HepG2 (cell line): Measurements from ENCODE around the gene SBNO2. TPM values are rescaled to one million over a fixed set of nuclear protein-coding genes. Genes with fewer than 3 reads are reported as not detected.

ENCODE experiments used
- ATAC-seq: fragments of 200-7000 bp; cut with Tn5 transposase; 3 replicates; pipeline ENCODE4 v1.9.1; 2020; ENCODE audit warnings: mild to moderate bottlenecking, moderate library complexity
- BruUV-seq: library from RNA; stranded (reverse); fragments of 400-500 nt; replicated peaks from 2 replicates; lab custom pipeline; 2021; lab: Mats Ljungman, UMichigan
- CTCF ChIA-PET: fragments of 300-600 bp; formaldehyde crosslinking; extraction: SDS; loops from one replicate; lab custom pipeline; 2021; ENCODE audit warnings: low total read pairs, inconsistent platforms, low intra/inter-chr PET ratio; lab: Yijun Ruan, JAX
- POLR2A ChIA-PET: fragments of 350-600 bp; sonication (Branson Sonifier 250); formaldehyde crosslinking; loops from one replicate; lab custom pipeline; 2020; ENCODE audit warnings: antibody characterized with exemption, inconsistent platforms; lab: Yijun Ruan, JAX
- DNase-seq: peaks from one replicate; pipeline ENCODE4 v3.0.0-alpha.2; 2015; ENCODE audit warnings: low spot score
- FAIRE-seq: peaks from 3 replicates; lab custom pipeline; 2011; peaks lifted over from hg19 to GRCh38; lab: Jason Lieb, UNC
- H2AFZ ChIP-seq: one replicate; pipeline ENCODE4 v1.6.1; 2011; ENCODE audit warnings: low read length, inconsistent platforms
- H3K27ac ChIP-seq: fragments of 300-600 bp; 3 replicates; pipeline ENCODE4 v1.8.0; 2011; ENCODE audit warnings: mixed run types, mild to moderate bottlenecking, mixed read lengths, low read length, inconsistent platforms; ENCODE audit not compliant: insufficient read depth; ENCODE audit errors: extremely low read length
- H3K27me3 ChIP-seq, 2 experiments: fragments of 200-600 bp in 1 of 2; 2 replicates in 1 of 2; 3 replicates in 1 of 2; pipeline versions ENCODE4 v1.6.0 to v1.8.0; 2011; ENCODE audit warnings: low read length in 2 of 2, mild to moderate bottlenecking in 2 of 2, moderate library complexity in 2 of 2, inconsistent platforms in 1 of 2; ENCODE audit not compliant: insufficient read depth in 2 of 2, control insufficient read depth in 1 of 2
- H3K36me3 ChIP-seq, 2 experiments: fragments of 200-600 bp in 1 of 2; replicated peaks in 1 of 2; 2 replicates in 1 of 2; 3 replicates in 1 of 2; pipeline versions ENCODE4 v1.5.1 to v1.8.0; 2011; ENCODE audit warnings: low read length in 2 of 2, inconsistent platforms in 1 of 2; ENCODE audit not compliant: insufficient read depth in 2 of 2, control insufficient read depth in 1 of 2
- H3K4me1 ChIP-seq: 2 replicates; pipeline ENCODE4 v1.5.1; 2012; ENCODE audit warnings: low read length, inconsistent platforms; ENCODE audit not compliant: insufficient read depth
- H3K4me2 ChIP-seq: 2 replicates; pipeline ENCODE4 v1.6.0; 2011; ENCODE audit warnings: low read depth, low read length, inconsistent platforms
- H3K4me3 ChIP-seq, 3 experiments: fragments of 200-600 bp in 1 of 3; sonication (generic), shearing (Covaris generic) in 1 of 3; replicated peaks in 1 of 3; 2 replicates each; pipeline ENCODE4 v1.5.1; 2011 to 2016; ENCODE audit warnings: low read length in 3 of 3, inconsistent platforms in 2 of 3, low read depth in 2 of 3, mild to moderate bottlenecking in 2 of 3, control low read depth in 1 of 3, mixed read lengths in 1 of 3; ENCODE audit not compliant: insufficient read depth in 1 of 3
- H3K79me2 ChIP-seq: one replicate; pipeline ENCODE4 v1.6.1; 2011; ENCODE audit warnings: low read length, inconsistent platforms; ENCODE audit not compliant: insufficient read depth
- H3K9ac ChIP-seq: 2 replicates; pipeline ENCODE4 v1.6.0; 2011; ENCODE audit warnings: mild to moderate bottlenecking, low read depth, low read length, inconsistent platforms; ENCODE audit not compliant: insufficient read depth
- H3K9me3 ChIP-seq: 2 replicates; pipeline ENCODE4 v1.5.1; 2012; ENCODE audit warnings: mild to moderate bottlenecking, low read length
- H4K20me1 ChIP-seq: 2 replicates; pipeline ENCODE4 v1.6.0; 2011; ENCODE audit warnings: inconsistent platforms, mild to moderate bottlenecking, low read length, moderate library complexity; ENCODE audit not compliant: insufficient read depth
- CHD2 ChIP-seq: IDR thresholded peaks from 2 replicates; pipeline ENCODE4 v1.6.1; 2011; ENCODE audit warnings: low read depth, low read length, improper control_type of control experiment
- HNF4G ChIP-seq, 2 experiments: sonication (generic) in 1 of 2; formaldehyde crosslinking in 1 of 2; IDR thresholded peaks; 2 replicates each; pipeline versions ENCODE4 v1.4.0 to v1.6.1; 2011 to 2020; ENCODE audit warnings: borderline replicate concordance in 2 of 2, low read depth in 2 of 2, mild to moderate bottlenecking in 2 of 2, low read length in 1 of 2, missing genetic modification reagents in 1 of 2, moderate library complexity in 1 of 2
- HNRNPLL ChIP-seq: fragments of 200-400 bp; formaldehyde crosslinking; IDR thresholded peaks from 2 replicates; pipeline ENCODE4 v1.6.1; 2017; ENCODE audit warnings: mild to moderate bottlenecking, low read depth, low read length; ENCODE audit not compliant: poor library complexity, severe bottlenecking
- ZMYM4 ChIP-seq: sonication (generic); formaldehyde crosslinking; IDR thresholded peaks from 2 replicates; pipeline ENCODE4 v1.8.1; 2023; ENCODE audit warnings: mild to moderate bottlenecking, missing genetic modification reagents
- ZNF224 ChIP-seq: sonication (generic); formaldehyde crosslinking; IDR thresholded peaks from 2 replicates; pipeline ENCODE4 v1.5.0; 2020; ENCODE audit warnings: mild to moderate bottlenecking, missing genetic modification reagents
- ZNF562 ChIP-seq: sonication (generic); formaldehyde crosslinking; IDR thresholded peaks from 2 replicates; pipeline ENCODE4 v1.8.0; 2022; ENCODE audit warnings: missing genetic modification reagents, borderline replicate concordance
- ZNF629 ChIP-seq: sonication (generic); formaldehyde crosslinking; conservative IDR thresholded peaks from 2 replicates; pipeline ENCODE4 v1.5.0; 2020; ENCODE audit warnings: missing genetic modification reagents
- ZNF674 ChIP-seq: sonication (generic); formaldehyde crosslinking; IDR thresholded peaks from 2 replicates; pipeline ENCODE4 v1.5.0; 2020; ENCODE audit warnings: low read depth, mild to moderate bottlenecking, missing genetic modification reagents
- WGBS: methylation state at CpG from one replicate; pipeline ENCODE4 v1.1.6; 2017; ENCODE audit warnings: low lambda C conversion rate; 5-methylcytosine and 5-hydroxymethylcytosine counted together
- in situ Hi-C: cut with HindIII; loops from 2 replicates; pipeline ENCODE4 v1.10.0; 2017; ENCODE audit warnings: low pct_unique_long_range_greater_than_20kb; ENCODE audit not compliant: extremely low pct_ligation_motif_present
- intact Hi-C: fragments of 100-400 bp; cut with micrococcal nuclease; formaldehyde crosslinking; loops from one replicate; pipeline ENCODE4 v1.10.0; 2022; ENCODE audit not compliant: unreplicated experiment
- polyA plus RNA-seq, 8 experiments: library from polyadenylated mRNA; depleted of rRNA in 3 of 8; stranded (reverse) in 7 of 8; unstranded in 1 of 8; fragments of >200 nt; fragmentation: Illumina TruSeq in 4 of 8; extraction: Trizol in 4 of 8; gene quantifications; 2 replicates each; pipeline versions ENCODE4 v1.2.1 to v1.2.3, GENCODE V29; 2011 to 2016; ENCODE audit warnings: low read depth in 4 of 8, missing spikeins in 1 of 8, mixed read lengths in 1 of 8; ENCODE audit not compliant: insufficient read depth in 1 of 8
- total RNA-seq, 5 experiments: library from RNA; depleted of rRNA; stranded (reverse); fragments of >200 nt; fragmentation: Illumina TruSeq; extraction: Trizol; gene quantifications; 2 replicates each; pipeline ENCODE4 v1.2.3, GENCODE V29; 2016; ENCODE audit warnings: low read depth in 1 of 5
- TF ChIP-seq, protein P1 (sequence below): sonication (generic); formaldehyde crosslinking; IDR thresholded peaks from 2 replicates; pipeline ENCODE4 v1.8.0; 2022; ENCODE audit warnings: missing genetic modification reagents, mild to moderate bottlenecking, inconsistent platforms, borderline replicate concordance
- TF ChIP-seq, protein P2 (sequence below): sonication (generic); formaldehyde crosslinking; IDR thresholded peaks from 2 replicates; pipeline ENCODE4 v1.4.0; 2020; ENCODE audit warnings: low read depth, missing genetic modification reagents
- TF ChIP-seq, protein P3 (sequence below): sonication (generic); formaldehyde crosslinking; IDR thresholded peaks from 2 replicates; pipeline ENCODE4 v1.4.0; 2020; ENCODE audit warnings: missing genetic modification reagents

SBNO2 gene
- total and polyA plus RNA-seq, 2 of the 13 experiments (the other 11 are each of a cell fraction or from before 2014, with no cell fraction given) = 8.6 to 10.4 TPM

DNA sequence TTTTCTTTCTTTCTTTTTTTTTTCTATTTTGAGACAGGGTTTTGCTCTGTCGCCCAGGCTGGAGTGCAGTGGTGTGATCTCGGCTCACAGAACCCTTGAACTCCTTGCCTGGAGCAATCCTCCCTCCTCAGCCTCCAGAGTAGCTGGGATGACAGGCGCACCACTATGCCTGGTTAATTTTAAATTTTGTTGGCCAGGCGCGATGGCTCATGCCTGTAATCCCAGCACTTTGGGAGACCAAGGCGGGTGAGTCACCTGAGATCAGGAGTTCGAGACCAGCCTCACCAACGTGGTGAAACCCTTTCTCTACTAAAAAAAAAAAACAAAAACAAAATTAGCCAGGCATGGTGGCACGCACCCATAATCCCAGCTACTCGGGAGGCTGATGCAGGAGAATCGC lies 8.7 kb upstream of the SBNO2 start:
- Histone ChIP-seq H4K20me1 (no peaks in the 10 kb centered on the region), H3K9ac (no peak overlapping the region), H3K27ac (no peak overlapping the region), H3K27me3 (no peaks in the 10 kb centered on the region), H3K9me3 (no peaks in the 10 kb centered on the region), H3K4me2 (no peak overlapping the region), H3K79me2 (no peaks in the 10 kb centered on the region), H3K36me3 (no peaks in the 10 kb centered on the region), H3K4me1 (peaks cover 40% of the 10 kb centered on the region), H2AFZ (no peak overlapping the region), H3K4me3 (no peak overlapping the region)
- intact Hi-C loops = no loop called here
- WGBS = 75% methylated on average over 11 of the region's 11 CpGs
- ChIA-PET CTCF (no interaction called here), POLR2A (interaction anchor here (0.6 kb wide), 1 partner anchor 64 kb away, joined by 4 read pairs; no protein-coding TSS in a partner anchor)
- DNase-seq (no peak), FAIRE-seq (no peak), ATAC-seq (no peak)
- no TSS peak for BruUV-seq
- in situ Hi-C loops = no loop called here
- no peak for TF ChIP-seq ZNF224 (CRISPR knock-in tag)
- no peak for TF ChIP-seq ZMYM4 (CRISPR knock-in tag)
- TF ChIP-seq, protein P1, sequence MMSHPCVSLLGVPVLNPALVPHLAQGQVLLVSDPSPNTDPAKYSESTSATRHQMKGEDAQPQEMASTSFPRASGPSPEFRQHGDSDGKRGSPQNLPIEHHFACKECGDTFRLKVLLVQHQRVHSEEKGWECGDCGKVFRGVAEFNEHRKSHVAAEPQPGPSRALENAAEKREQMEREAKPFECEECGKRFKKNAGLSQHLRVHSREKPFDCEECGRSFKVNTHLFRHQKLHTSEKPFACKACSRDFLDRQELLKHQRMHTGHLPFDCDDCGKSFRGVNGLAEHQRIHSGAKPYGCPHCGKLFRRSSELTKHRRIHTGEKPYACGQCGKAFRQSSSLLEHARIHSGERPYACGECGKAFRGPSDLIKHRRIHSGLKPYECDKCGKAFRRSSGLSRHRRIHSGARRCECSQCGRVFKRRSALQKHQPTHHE = no peak
- no peak for TF ChIP-seq HNF4G (IDR thresholded peaks at IDR 0.05; ENCODE audit: borderline replicate concordance, low read depth, low read length)
- no peak for TF ChIP-seq HNF4G (CRISPR knock-in tag; IDR thresholded peaks at IDR 0.05; ENCODE audit: borderline replicate concordance, low read depth)
- TF ChIP-seq, protein P2, sequence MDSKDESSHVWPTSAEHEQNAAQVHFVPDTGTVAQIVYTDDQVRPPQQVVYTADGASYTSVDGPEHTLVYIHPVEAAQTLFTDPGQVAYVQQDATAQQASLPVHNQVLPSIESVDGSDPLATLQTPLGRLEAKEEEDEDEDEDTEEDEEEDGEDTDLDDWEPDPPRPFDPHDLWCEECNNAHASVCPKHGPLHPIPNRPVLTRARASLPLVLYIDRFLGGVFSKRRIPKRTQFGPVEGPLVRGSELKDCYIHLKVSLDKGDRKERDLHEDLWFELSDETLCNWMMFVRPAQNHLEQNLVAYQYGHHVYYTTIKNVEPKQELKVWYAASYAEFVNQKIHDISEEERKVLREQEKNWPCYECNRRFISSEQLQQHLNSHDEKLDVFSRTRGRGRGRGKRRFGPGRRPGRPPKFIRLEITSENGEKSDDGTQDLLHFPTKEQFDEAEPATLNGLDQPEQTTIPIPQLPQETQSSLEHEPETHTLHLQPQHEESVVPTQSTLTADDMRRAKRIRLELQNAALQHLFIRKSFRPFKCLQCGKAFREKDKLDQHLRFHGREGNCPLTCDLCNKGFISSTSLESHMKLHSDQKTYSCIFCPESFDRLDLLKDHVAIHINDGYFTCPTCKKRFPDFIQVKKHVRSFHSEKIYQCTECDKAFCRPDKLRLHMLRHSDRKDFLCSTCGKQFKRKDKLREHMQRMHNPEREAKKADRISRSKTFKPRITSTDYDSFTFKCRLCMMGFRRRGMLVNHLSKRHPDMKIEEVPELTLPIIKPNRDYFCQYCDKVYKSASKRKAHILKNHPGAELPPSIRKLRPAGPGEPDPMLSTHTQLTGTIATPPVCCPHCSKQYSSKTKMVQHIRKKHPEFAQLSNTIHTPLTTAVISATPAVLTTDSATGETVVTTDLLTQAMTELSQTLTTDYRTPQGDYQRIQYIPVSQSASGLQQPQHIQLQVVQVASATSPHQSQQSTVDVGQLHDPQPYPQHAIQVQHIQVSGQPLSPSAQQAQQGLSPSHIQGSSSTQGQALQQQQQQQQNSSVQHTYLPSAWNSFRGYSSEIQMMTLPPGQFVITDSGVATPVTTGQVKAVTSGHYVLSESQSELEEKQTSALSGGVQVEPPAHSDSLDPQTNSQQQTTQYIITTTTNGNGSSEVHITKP (CRISPR knock-in tag) = no peak
- TF ChIP-seq ZNF674 (CRISPR knock-in tag) = no peak
- TF ChIP-seq, protein P3, sequence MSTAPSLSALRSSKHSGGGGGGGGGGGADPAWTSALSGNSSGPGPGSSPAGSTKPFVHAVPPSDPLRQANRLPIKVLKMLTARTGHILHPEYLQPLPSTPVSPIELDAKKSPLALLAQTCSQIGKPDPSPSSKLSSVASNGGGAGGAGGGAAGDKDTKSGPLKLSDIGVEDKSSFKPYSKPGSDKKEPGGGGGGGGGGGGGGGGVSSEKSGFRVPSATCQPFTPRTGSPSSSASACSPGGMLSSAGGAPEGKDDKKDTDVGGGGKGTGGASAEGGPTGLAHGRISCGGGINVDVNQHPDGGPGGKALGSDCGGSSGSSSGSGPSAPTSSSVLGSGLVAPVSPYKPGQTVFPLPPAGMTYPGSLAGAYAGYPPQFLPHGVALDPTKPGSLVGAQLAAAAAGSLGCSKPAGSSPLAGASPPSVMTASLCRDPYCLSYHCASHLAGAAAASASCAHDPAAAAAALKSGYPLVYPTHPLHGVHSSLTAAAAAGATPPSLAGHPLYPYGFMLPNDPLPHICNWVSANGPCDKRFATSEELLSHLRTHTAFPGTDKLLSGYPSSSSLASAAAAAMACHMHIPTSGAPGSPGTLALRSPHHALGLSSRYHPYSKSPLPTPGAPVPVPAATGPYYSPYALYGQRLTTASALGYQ (CRISPR knock-in tag) = no peak
- TF ChIP-seq ZNF562 (CRISPR knock-in tag) = no peak
- no peak for TF ChIP-seq HNRNPLL
- no peak for TF ChIP-seq CHD2
- TF ChIP-seq ZNF629 (CRISPR knock-in tag) = no peak
- TF ChIP-seq, all 625 proteins: peak for 0
